WI38 (cell line): ENCODE results near the gene LHPP.

ENCODE experiments used
- H3K4me3 ChIP-seq: 2 replicates; pipeline ENCODE4 v1.5.1; 2011; ENCODE audit warnings: low read depth, mild to moderate bottlenecking, control low read depth, low read length
- CTCF ChIP-seq: IDR thresholded peaks from 2 replicates; pipeline ENCODE4 v1.5.1; 2012; ENCODE audit warnings: low read depth, mild to moderate bottlenecking, control low read depth, low read length

The LHPP gene

GRCh38 chr10:124651402-124651891 is 189.8 kb downstream of the LHPP start:
- TF ChIP-seq CTCF: no peak
- H3K4me3 ChIP-seq: no peak overlapping the region

GRCh38 chr10:124652200-124652599 is 190.6 kb downstream of the LHPP start:
- TF ChIP-seq CTCF: no peak
- H3K4me3 ChIP-seq: no peak overlapping the region

GRCh38 chr10:124652701-124653100 is 191.1 kb downstream of the LHPP start:
- H3K4me3 ChIP-seq: no peak overlapping the region
- TF ChIP-seq CTCF: no peak

GRCh38 chr10:124653311-124653710 is 191.7 kb downstream of the LHPP start:
- no peak for TF ChIP-seq CTCF
- no peak overlapping the region for H3K4me3 ChIP-seq

GRCh38 chr10:124653811-124654651 is 192.4 kb downstream of the LHPP start:
- no peak overlapping the region for H3K4me3 ChIP-seq
- no peak for TF ChIP-seq CTCF

- no peak for TF ChIP-seq CTCF
- no peak overlapping the region for H3K4me3 ChIP-seq
Measured at GRCh38 chr10:124654686-124655085, 193.1 kb downstream of the LHPP start.
